A673 (cell line): ENCODE measurements around the gene SORCS3. TPM values are rescaled to one million over a fixed set of nuclear protein-coding genes. Genes with fewer than 3 reads are reported as not detected.
"Not testable (repeated sequence)": the region's sequence is repeated elsewhere in the genome, so short reads cannot be mapped to it uniquely, and the experiment has no call there.

Source experiments
- BruUV-seq: library from RNA; stranded (reverse); fragments of 400-500 nt; replicated peaks from 2 replicates; lab custom pipeline; 2021; lab: Mats Ljungman, UMichigan
- CTCF ChIA-PET: fragments of 300-600 bp; sonication (Branson Sonifier 250); formaldehyde crosslinking; loops from one replicate; lab custom pipeline; 2022; ENCODE audit warnings: antibody characterized with exemption; lab: Charles Lee
- POLR2A ChIA-PET: fragments of 300-600 bp; sonication (Branson Sonifier 250); formaldehyde crosslinking; loops from one replicate; lab custom pipeline; 2022; ENCODE audit warnings: antibody characterized with exemption; ENCODE audit not compliant: low non-redundant PET; lab: Charles Lee
- DNase-seq: peaks from one replicate; pipeline ENCODE4 v3.0.0-alpha.2; 2015; ENCODE audit warnings: low spot score
- H3K27ac ChIP-seq: fragments of 200-600 bp; sonication (generic); 2 replicates; pipeline ENCODE4 v1.5.1; 2016; ENCODE audit warnings: mixed run types, low read depth, mild to moderate bottlenecking, mixed read lengths, antibody characterized with exemption, low read length; ENCODE audit not compliant: poor library complexity, severe bottlenecking
- H3K27me3 ChIP-seq: fragments of 200-600 bp; sonication (generic); replicated peaks from 2 replicates; pipeline ENCODE4 v1.6.1; 2017; ENCODE audit warnings: mixed run types, low read depth, mild to moderate bottlenecking, mixed read lengths, antibody characterized with exemption, low read length; ENCODE audit not compliant: insufficient read depth, poor library complexity
- H3K36me3 ChIP-seq: fragments of 200-600 bp; sonication (generic); 2 replicates; pipeline ENCODE4 v1.6.1; 2016; ENCODE audit warnings: mixed run types, mild to moderate bottlenecking, mixed read lengths, antibody characterized with exemption, low read length; ENCODE audit not compliant: insufficient read depth, poor library complexity, severe bottlenecking
- H3K4me1 ChIP-seq: fragments of 200-600 bp; sonication (generic); 2 replicates; pipeline ENCODE4 v1.6.1; 2017; ENCODE audit warnings: mixed run types, mild to moderate bottlenecking, mixed read lengths, antibody characterized with exemption, low read length; ENCODE audit not compliant: insufficient read depth, poor library complexity, severe bottlenecking
- H3K4me3 ChIP-seq: fragments of 200-600 bp; sonication (generic); 2 replicates; pipeline ENCODE4 v1.5.1; 2016; ENCODE audit warnings: low read depth, mixed run types, mild to moderate bottlenecking, mixed read lengths, low read length; ENCODE audit not compliant: poor library complexity, severe bottlenecking
- H3K9me3 ChIP-seq: fragments of 200-600 bp; sonication (generic); 2 replicates; pipeline ENCODE4 v1.6.1; 2016; ENCODE audit warnings: mixed run types, low read depth, mild to moderate bottlenecking, mixed read lengths, antibody characterized with exemption, low read length; ENCODE audit not compliant: poor library complexity, severe bottlenecking
- CTCF ChIP-seq: fragments of 300-800, 200-600 bp; sonication (generic); conservative IDR thresholded peaks from 2 replicates; pipeline ENCODE4 v1.5.1; 2017; ENCODE audit warnings: low read depth, mild to moderate bottlenecking, antibody characterized with exemption, low read length, moderate library complexity, mixed read lengths
- EZH2 ChIP-seq: fragments of 200-600 bp; sonication (generic); IDR thresholded peaks from 2 replicates; pipeline ENCODE4 v1.6.1; 2017; ENCODE audit warnings: borderline replicate concordance, low read depth, mild to moderate bottlenecking, mixed read lengths, antibody characterized with exemption, low read length; ENCODE audit not compliant: poor library complexity, severe bottlenecking
- intact Hi-C: fragments of 100-400 bp; cut with micrococcal nuclease; formaldehyde crosslinking; loops from one replicate; pipeline ENCODE4 v1.10.0; 2022; ENCODE audit not compliant: unreplicated experiment
- total RNA-seq: library from RNA; stranded (reverse); gene quantifications from 2 replicates; pipeline ENCODE4 v1.2.3, GENCODE V29; 2021

SORCS3 gene
- total RNA-seq, 1 experiment from 2014 or later = not detected

- DNase-seq = no peak
- TF ChIP-seq EZH2 = no peak
- no peak for TF ChIP-seq CTCF
- H3K4me1 ChIP-seq = no peaks in the 10 kb centered on the region
- H3K27me3 ChIP-seq = peaks cover 65% of the 10 kb centered on the region
- H3K9me3 ChIP-seq = no peaks in the 10 kb centered on the region
- CTCF ChIA-PET = no interaction called here
- H3K4me3 ChIP-seq = no peak overlapping the region
- H3K36me3 ChIP-seq = no peaks in the 10 kb centered on the region
- H3K27ac ChIP-seq = no peak overlapping the region
- POLR2A ChIA-PET = no interaction called here
- intact Hi-C loops = no loop called here
- no TSS peak for BruUV-seq
Observed at GRCh38 chr10:104707602-104708459, 66.7 kb downstream of the SORCS3 start.

DNA sequence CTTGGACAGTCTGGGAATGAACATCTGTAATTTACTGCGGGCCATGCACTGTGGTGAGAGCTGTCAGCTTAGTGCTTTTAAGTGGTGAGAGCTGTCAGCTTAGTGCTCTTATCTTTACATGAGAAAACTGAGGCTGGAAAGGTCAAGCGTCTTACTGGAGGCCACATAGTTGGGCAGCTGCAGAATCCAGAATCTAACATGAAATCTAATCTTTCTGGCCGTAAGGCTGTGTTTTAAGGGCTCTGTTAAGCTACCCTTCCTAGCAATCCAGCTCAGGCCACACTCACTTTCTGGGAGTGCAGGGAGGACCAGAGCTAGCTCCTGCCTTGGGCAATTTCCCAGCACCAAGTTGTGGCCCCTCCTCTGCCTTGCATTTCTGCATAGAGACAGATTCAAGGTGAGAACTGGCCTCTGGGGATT, 70.2 kb downstream of the SORCS3 start:
- H3K4me1 ChIP-seq = no peaks in the 10 kb centered on the region
- DNase-seq = no peak
- no peaks in the 10 kb centered on the region for H3K9me3 ChIP-seq
- H3K27ac ChIP-seq = no peak overlapping the region
- H3K27me3 ChIP-seq = peaks cover 76% of the 10 kb centered on the region
- no peak for TF ChIP-seq CTCF
- no peak for TF ChIP-seq EZH2
- H3K4me3 ChIP-seq = no peak overlapping the region
- intact Hi-C loops = no loop called here
- CTCF ChIA-PET = no interaction called here
- POLR2A ChIA-PET = no interaction called here
- BruUV-seq = no TSS peak
- H3K36me3 ChIP-seq = no peaks in the 10 kb centered on the region

GRCh38 chr10:104730593-104730992, 89.5 kb downstream of the SORCS3 start:
- POLR2A ChIA-PET, H3K27ac ChIP-seq, BruUV-seq, DNase-seq, H3K36me3 ChIP-seq, intact Hi-C loops, H3K4me3 ChIP-seq, CTCF ChIA-PET, H3K4me1 ChIP-seq, H3K9me3 ChIP-seq: not testable (repeated sequence)
- peaks cover 53% of the 10 kb centered on the region for H3K27me3 ChIP-seq

GRCh38 chr10:104731192-104731591, 90.1 kb downstream of the SORCS3 start:
- peaks cover 59% of the 10 kb centered on the region for H3K27me3 ChIP-seq
- TF ChIP-seq CTCF (no peak), EZH2 (no peak)
- H3K9me3 ChIP-seq = no peaks in the 10 kb centered on the region
- no peak for DNase-seq
- H3K4me1 ChIP-seq = no peaks in the 10 kb centered on the region
- CTCF ChIA-PET = no interaction called here
- BruUV-seq = no TSS peak
- H3K27ac ChIP-seq = no peak overlapping the region
- no peak overlapping the region for H3K4me3 ChIP-seq
- intact Hi-C loops = no loop called here
- H3K36me3 ChIP-seq = no peaks in the 10 kb centered on the region
- POLR2A ChIA-PET = no interaction called here
